ENCODE data around the gene CFAP299.

DNA sequence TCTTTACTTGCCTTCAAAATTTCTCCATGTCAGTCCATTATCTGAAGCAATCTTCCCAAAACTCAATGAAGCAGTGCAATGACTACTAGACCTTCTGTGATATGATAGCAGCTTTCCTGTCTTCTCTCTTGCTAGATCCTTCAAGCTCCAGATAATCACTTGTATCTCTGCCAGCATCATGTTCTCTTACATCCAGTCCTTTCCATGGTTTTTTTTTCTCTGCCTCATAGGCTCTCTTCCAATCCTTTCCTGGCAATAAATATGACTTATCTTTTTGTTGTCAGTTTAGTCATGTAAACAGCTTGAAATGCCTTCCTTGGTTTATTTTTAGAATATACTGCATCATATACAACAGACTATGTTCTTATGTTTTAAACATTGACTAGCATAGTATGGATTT lies 193.5 kb downstream of the CFAP299 start:
- no peak for TF ChIP-seq YY1 (IDR thresholded peaks at IDR 0.05; ENCODE audit: insufficient read depth, insufficient read length)
- no peak for TF ChIP-seq SUZ12 (IDR thresholded peaks at IDR 0.05; ENCODE audit: extremely low read depth, insufficient read depth, insufficient read length)
